Ramos (cell line): ENCODE measurements around the gene SLC10A2.

Experiments
- in situ Hi-C: fragments of 300-500 bp; cut with MboI; formaldehyde crosslinking; loops from one replicate; pipeline ENCODE4 v1.14.3; 2022; ENCODE audit warnings: low sequenced_read_pairs; ENCODE audit not compliant: unreplicated experiment

Gene SLC10A2

DNA sequence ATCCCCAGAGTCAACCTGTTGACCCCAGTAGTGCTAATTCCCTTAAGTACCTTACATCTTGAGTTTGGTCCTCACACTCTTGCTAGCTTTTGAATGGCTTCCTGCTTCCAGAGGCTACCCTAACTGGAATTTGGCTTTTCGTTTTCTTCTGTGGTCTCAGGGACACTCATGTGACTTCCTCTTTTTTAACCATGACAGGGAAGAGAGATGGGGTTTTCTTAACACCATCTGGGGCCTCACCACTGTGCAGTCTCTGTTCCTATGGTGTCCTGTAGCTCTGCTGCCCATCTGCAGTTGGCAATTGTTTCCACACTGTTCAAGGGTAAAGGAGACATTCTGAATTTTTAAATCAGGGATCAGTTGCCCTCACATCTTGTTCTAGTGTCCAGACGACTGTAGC lies 66.7 kb downstream of the SLC10A2 start:
- in situ Hi-C loops: no loop called here
